Calu3 (cell line): ENCODE results near the gene TGFB1. TPM values are rescaled to one million over a fixed set of nuclear protein-coding genes. Genes with fewer than 3 reads are reported as not detected.

Source experiments
- BruUV-seq: library from RNA; stranded (reverse); fragments of 400-500 nt; replicated peaks from 2 replicates; lab custom pipeline; 2021; lab: Mats Ljungman, UMichigan
- CTCF ChIA-PET: fragments of 300-600 bp; sonication (Branson Sonifier 250); formaldehyde crosslinking; loops from one replicate; lab custom pipeline; 2022; ENCODE audit warnings: antibody characterized with exemption; lab: Charles Lee
- DNase-seq: peaks from one replicate; pipeline ENCODE4 v3.0.0; 2022
- H3K27ac Mint-ChIP-seq: one replicate; pipeline ENCODE4 v1.8.0; 2022; ENCODE audit warnings: mixed read lengths; ENCODE audit not compliant: unreplicated experiment
- H3K27me3 Mint-ChIP-seq: one replicate; pipeline ENCODE4 v1.8.0; 2022; ENCODE audit warnings: mixed read lengths; ENCODE audit not compliant: unreplicated experiment
- H3K36me3 Mint-ChIP-seq: one replicate; pipeline ENCODE4 v1.8.0; 2022; ENCODE audit warnings: mild to moderate bottlenecking, moderate library complexity, mixed read lengths; ENCODE audit not compliant: insufficient read depth, unreplicated experiment
- H3K4me1 Mint-ChIP-seq: one replicate; pipeline ENCODE4 v1.8.0; 2022; ENCODE audit warnings: mild to moderate bottlenecking, low read depth, mixed read lengths; ENCODE audit not compliant: unreplicated experiment
- H3K4me3 Mint-ChIP-seq: one replicate; pipeline ENCODE4 v1.8.0; 2022; ENCODE audit warnings: mild to moderate bottlenecking, low read depth, moderate library complexity, mixed read lengths; ENCODE audit not compliant: unreplicated experiment
- H3K9me3 Mint-ChIP-seq: one replicate; pipeline ENCODE4 v1.8.0; 2022; ENCODE audit warnings: low read depth, mixed read lengths; ENCODE audit not compliant: unreplicated experiment
- CTCF ChIP-seq: fragments of 200-600 bp; IDR thresholded peaks from one replicate; pipeline ENCODE4 v1.8.0; 2022; ENCODE audit warnings: antibody characterized with exemption; ENCODE audit not compliant: unreplicated experiment
- intact Hi-C: fragments of 100-400 bp; cut with micrococcal nuclease; formaldehyde crosslinking; loops from one replicate; pipeline ENCODE4 v1.10.0; 2022; ENCODE audit not compliant: unreplicated experiment
- total RNA-seq: library from RNA; stranded (reverse); gene quantifications from 2 replicates; pipeline ENCODE4 v1.2.3, GENCODE V29; 2022

The TGFB1 gene
- total RNA-seq, 1 experiment from 2014 or later: 39.2 TPM

- TF ChIP-seq CTCF: no peak
- BruUV-seq: TSS peak; percentile 50
- Mint-ChIP-seq H3K27me3 (no peaks in the 10 kb centered on the region), H3K36me3 (peaks cover 84% of the 10 kb centered on the region), H3K4me1 (peaks cover 28% of the 10 kb centered on the region), H3K27ac (peak within 1 kb of the TSS; percentile 94), H3K9me3 (no peaks in the 10 kb centered on the region), H3K4me3 (peak within 1 kb of the TSS; percentile 91)
- intact Hi-C loops: no loop called here
- DNase-seq: peak; percentile 90
- CTCF ChIA-PET: interaction anchor here (1.2 kb wide), 1 partner anchor 48 kb away, joined by 3 read pairs; no protein-coding TSS in a partner anchor
Observed at GRCh38 chr19:41310033-41310831, 43.5 kb downstream of the TGFB1 start, which contains the start of gene CCDC97. CCDC97 (plus strand) TSS chr19:41310172; CDS start chr19:41310311, 139 bp downstream.

- BruUV-seq: TSS peak; percentile 85
- CTCF ChIA-PET: interaction anchor here (0.6 to 1.9 kb wide), 11 partner anchors 11 to 137 kb away, joined by 3 to 15 read pairs (median 4); partner anchors contain the start of gene HNRNPUL1
- H3K4me1 Mint-ChIP-seq: peaks cover 28% of the 10 kb centered on the region
- peaks cover 87% of the 10 kb centered on the region for H3K36me3 Mint-ChIP-seq
- peak; percentile 24 for DNase-seq
- H3K27ac Mint-ChIP-seq: peak overlapping the region; percentile 94
- H3K27me3 Mint-ChIP-seq: no peaks in the 10 kb centered on the region
- intact Hi-C loops: no loop called here
- H3K4me3 Mint-ChIP-seq: peak overlapping the region; percentile 91
- H3K9me3 Mint-ChIP-seq: no peaks in the 10 kb centered on the region
- no peak for TF ChIP-seq CTCF
Observed at GRCh38 chr19:41309180-41310032, 44.3 kb downstream of the TGFB1 start.

GRCh38 chr19:41308450-41309179 lies 45.1 kb downstream of the TGFB1 start:
- Mint-ChIP-seq H3K27ac (peak overlapping the region; percentile 94), H3K27me3 (no peaks in the 10 kb centered on the region), H3K4me1 (peaks cover 28% of the 10 kb centered on the region), H3K36me3 (peaks cover 87% of the 10 kb centered on the region), H3K4me3 (peak overlapping the region; percentile 91), H3K9me3 (no peaks in the 10 kb centered on the region)
- intact Hi-C loops: no loop called here
- CTCF ChIA-PET: interaction anchor here (0.5 to 1.9 kb wide), 11 partner anchors 9 to 136 kb away, joined by 3 to 15 read pairs (median 4); partner anchors contain the start of gene HNRNPUL1
- peak; percentile 99 for TF ChIP-seq CTCF
- DNase-seq: peak; percentile 95
- no TSS peak for BruUV-seq
